Thymus (tissue), 11 donors: ENCODE results near the gene FKBP8. TPM values are rescaled to one million over a fixed set of nuclear protein-coding genes. Genes with fewer than 3 reads are reported as not detected.

Source experiments
- DNase-seq, 9 donors: peaks; one replicate each; pipeline ENCODE4 v3.0.0-alpha.2; 2013; ENCODE audit warnings: low spot score in 9 of 9, low read depth in 6 of 9, missing footprints in 1 of 9
- H3K27ac ChIP-seq, 2 donors: one replicate each; pipeline ENCODE4 v1.5.1; 2013; ENCODE audit warnings: control low read depth in 1 of 2, low read depth in 1 of 2, low read length in 1 of 2, mild to moderate bottlenecking in 1 of 2, moderate library complexity in 1 of 2
- H3K27me3 ChIP-seq, 2 donors: one replicate each; pipeline ENCODE4 v1.5.1; 2013; ENCODE audit warnings: low read length in 1 of 2; ENCODE audit not compliant: control insufficient read depth in 2 of 2, insufficient read depth in 1 of 2
- H3K36me3 ChIP-seq, 2 donors: one replicate each; pipeline ENCODE4 v1.5.1; 2013; ENCODE audit warnings: low read length in 1 of 2, mild to moderate bottlenecking in 1 of 2, moderate library complexity in 1 of 2; ENCODE audit not compliant: control insufficient read depth in 2 of 2, insufficient read depth in 2 of 2
- H3K4me1 ChIP-seq, 2 donors: one replicate each; pipeline ENCODE4 v1.5.1; 2013; ENCODE audit warnings: low read length in 2 of 2; ENCODE audit not compliant: control insufficient read depth in 2 of 2, insufficient read depth in 2 of 2
- H3K4me3 ChIP-seq, 2 donors: one replicate each; pipeline ENCODE4 v1.5.1; 2013; ENCODE audit warnings: low read length in 2 of 2, control low read depth in 1 of 2, mild to moderate bottlenecking in 1 of 2
- H3K9me3 ChIP-seq, 2 donors: one replicate each; pipeline ENCODE4 v1.5.1; 2013; ENCODE audit warnings: low read length in 1 of 2, mild to moderate bottlenecking in 1 of 2; ENCODE audit not compliant: control insufficient read depth in 2 of 2, insufficient read depth in 1 of 2
- WGBS: extraction: QIAGEN DNeasy Blood & Tissue Kit; methylation state at CpG from one replicate; pipeline ENCODE4 v1.1.7; 2013; 5-methylcytosine and 5-hydroxymethylcytosine counted together
- polyA plus RNA-seq: library from polyadenylated mRNA; stranded (reverse); fragments of 200-250 nt; gene quantifications from one replicate; pipeline ENCODE4 v1.2.3, GENCODE V29; 2013
- total RNA-seq: library from RNA; stranded (reverse); fragments of 120-200 nt; gene quantifications from one replicate; pipeline ENCODE4 v1.2.4, GENCODE V29; 2013
- donor health status: healthy.

Gene FKBP8
- total and polyA plus RNA-seq, 2 donors = 153 to 232 TPM

DNA sequence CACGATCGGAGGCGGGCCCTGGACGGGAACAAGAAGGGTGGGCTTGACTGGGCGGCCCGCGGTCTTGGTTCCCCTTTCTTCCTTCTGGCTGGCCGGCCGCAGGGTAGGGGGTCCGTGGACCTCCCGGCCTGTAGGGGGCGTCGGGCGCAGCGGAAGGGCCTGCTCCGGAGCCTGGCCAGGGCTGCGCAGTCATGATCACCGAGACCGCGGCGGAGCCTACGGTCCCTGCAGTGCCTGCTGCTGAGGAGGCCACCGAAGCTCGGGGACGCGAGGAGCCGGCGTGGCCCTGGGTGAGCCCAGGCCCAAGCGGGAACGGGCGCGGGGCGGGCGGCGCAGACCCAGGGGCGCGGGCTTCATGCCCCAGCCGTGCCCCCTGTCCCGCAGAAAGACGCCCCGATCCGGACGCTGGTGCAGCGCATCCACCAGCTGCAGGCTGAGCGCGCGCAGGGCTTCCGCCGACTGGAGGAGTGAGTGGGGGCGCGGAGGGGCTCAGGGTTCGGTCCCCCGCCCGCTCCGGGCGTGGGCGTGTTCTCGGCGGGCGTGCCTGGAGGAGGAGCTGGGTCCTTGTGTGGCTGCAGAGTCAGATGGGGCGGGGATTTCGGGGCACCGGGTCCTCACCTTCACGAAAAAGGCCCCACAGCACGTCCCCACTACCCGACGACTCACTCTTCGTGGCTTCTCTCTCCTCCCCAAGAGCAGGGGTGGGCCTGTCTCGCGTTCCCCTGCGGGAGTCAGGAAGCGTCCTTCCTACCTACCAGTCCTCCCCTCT, 45.4 kb upstream of the FKBP8 start, which contains the start of gene REX1BD:
Gene REX1BD, plus strand, starts transcription at position 188 of the 769 bp plus-strand sequence. Its CDS starts 4 bp downstream, at position 192.
- DNase-seq = peak; percentile 77 to 96 (median 88)
- peaks cover 13 to 37% of the 10 kb centered on the region in 2 donors for H3K4me1 ChIP-seq
- WGBS = under 1% methylated on average over 72 of the region's 72 CpGs
- peaks cover 10% of the 10 kb centered on the region in 2 donors for H3K36me3 ChIP-seq
- peaks cover 7 to 11% of the 10 kb centered on the region in 2 donors for H3K27me3 ChIP-seq
- no peaks in the 10 kb centered on the region for H3K9me3 ChIP-seq
- H3K4me3 ChIP-seq = peak within 1 kb of the TSS; percentile 64 to 88
- H3K27ac ChIP-seq = peak within 1 kb of the TSS; percentile 96 to 99

DNA sequence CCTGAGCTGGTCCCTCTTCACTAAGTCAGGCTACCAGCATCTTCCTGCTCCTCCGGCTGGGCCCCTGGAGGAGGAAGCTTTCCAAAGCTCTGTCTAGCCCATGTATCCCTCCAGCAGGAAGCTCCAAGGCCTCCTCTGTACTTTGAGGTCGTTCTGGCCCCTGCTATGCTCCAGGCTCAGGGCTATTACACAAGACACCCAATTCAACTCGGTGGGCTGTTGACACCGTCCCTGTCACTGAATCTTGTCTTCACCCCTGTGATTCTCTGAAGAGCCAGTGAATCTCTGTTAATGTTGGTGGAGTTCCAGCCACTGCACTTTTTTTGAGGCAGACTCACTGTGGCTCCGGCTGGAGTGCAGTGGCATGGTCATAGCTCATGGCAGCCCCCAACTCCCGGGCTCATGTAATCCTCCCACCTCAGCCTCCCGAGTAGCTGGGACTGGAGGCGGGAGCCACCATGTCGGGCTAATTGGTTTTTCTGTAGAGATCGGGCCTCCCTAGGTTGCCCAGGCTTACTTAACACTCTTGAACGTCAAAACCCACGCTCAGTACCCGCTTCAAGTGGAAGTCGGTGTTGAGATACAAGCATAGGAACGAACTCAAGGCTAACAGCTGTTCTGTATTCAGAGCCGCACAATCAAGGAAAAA, 44.7 kb upstream of the FKBP8 start:
- WGBS = 39% methylated on average over 16 of the region's 16 CpGs
- Histone ChIP-seq H3K4me3 (peak overlapping the region; percentile 64 to 88), H3K27me3 (peaks cover 0 to 4% of the 10 kb centered on the region in 2 donors), H3K27ac (peak overlapping the region; percentile 96 to 99), H3K4me1 (peaks cover 13 to 31% of the 10 kb centered on the region in 2 donors), H3K36me3 (peaks cover 10% of the 10 kb centered on the region in 2 donors), H3K9me3 (no peaks in the 10 kb centered on the region)
- peak in 1 of 9 donors; percentile 42 for DNase-seq

DNA sequence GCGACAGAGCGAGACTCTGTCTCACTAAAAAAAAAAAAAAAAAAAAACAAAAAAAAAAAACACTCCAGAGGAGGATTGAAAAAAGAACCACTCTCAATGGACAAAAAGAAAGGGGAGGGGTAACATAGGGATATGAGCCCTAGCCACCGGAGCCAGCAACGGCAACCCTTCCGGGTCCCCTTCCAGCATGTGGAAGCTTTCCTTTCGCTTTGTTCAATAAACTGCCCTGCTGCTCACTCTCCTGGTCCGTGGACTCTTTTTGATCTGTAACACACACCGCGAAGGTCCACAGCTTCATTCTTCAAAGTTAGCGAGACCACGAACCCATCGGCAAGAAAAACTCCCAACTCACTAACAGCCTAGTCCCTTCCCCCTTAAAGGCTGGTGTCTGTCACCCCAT, 44.2 kb upstream of the FKBP8 start:
- Histone ChIP-seq H3K4me3 (no peak overlapping the region), H3K9me3 (no peaks in the 10 kb centered on the region), H3K27ac (peak overlapping the region in 1 of 2 donors; percentile 8), H3K4me1 (peaks cover 13 to 31% of the 10 kb centered on the region in 2 donors), H3K36me3 (peaks cover 10% of the 10 kb centered on the region in 2 donors), H3K27me3 (no peaks in the 10 kb centered on the region)
- DNase-seq = no peak
- WGBS = 94% methylated on average over 12 of the region's 12 CpGs

DNA sequence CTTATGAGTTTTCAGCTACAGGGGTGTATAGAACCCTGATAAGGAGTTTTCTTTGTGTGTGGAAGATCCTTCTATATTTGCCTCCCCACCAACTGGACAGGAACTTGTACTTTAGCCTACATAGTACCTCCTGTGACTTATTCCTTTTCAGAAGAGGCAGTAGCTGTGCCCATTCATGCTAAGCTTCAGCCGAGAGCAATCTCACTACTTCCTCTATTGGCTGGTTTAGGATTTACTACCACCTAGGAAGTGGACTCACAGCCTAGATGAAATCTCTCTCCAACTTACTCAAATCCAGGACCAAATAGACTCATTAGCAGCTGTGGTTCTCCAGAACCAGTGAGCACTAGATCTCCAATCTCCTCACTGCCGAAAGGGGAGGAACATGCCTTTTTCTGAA, 42.9 kb upstream of the FKBP8 start:
- no peak for DNase-seq
- no peak overlapping the region for H3K4me3 ChIP-seq
- H3K27ac ChIP-seq = no peak overlapping the region
- H3K36me3 ChIP-seq = peaks cover 6 to 7% of the 10 kb centered on the region in 2 donors
- no peaks in the 10 kb centered on the region for H3K9me3 ChIP-seq
- H3K27me3 ChIP-seq = no peaks in the 10 kb centered on the region
- H3K4me1 ChIP-seq = peaks cover 13 to 31% of the 10 kb centered on the region in 2 donors
- 64% methylated on average over 2 of the region's 2 CpGs for WGBS

DNA sequence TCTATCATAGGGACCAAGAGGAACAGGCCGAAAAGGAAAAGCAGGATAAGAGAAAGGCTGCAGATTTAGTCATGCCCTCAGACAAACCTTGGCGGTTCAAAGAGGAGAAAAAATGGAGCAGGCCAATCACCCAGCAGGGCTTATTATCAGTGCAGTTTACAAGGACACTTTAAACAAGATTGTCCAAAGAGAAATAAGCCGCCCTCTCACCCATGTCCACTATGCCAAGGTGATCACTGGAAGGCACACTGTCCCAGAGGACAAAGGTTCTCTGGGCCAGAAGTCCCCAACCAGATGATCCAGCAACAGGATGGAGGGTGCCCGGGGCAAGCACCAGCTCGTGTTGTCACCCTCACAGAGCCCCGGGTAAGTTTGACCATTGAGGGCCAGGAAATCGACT, 36.9 kb upstream of the FKBP8 start:
- Histone ChIP-seq H3K36me3 (peaks cover 9 to 28% of the 10 kb centered on the region in 2 donors), H3K4me3 (no peak overlapping the region), H3K4me1 (peaks cover 0 to 1% of the 10 kb centered on the region in 2 donors), H3K27ac (no peak overlapping the region), H3K27me3 (no peaks in the 10 kb centered on the region), H3K9me3 (no peaks in the 10 kb centered on the region)
- 79% methylated on average over 7 of the region's 7 CpGs for WGBS
- no peak for DNase-seq

DNA sequence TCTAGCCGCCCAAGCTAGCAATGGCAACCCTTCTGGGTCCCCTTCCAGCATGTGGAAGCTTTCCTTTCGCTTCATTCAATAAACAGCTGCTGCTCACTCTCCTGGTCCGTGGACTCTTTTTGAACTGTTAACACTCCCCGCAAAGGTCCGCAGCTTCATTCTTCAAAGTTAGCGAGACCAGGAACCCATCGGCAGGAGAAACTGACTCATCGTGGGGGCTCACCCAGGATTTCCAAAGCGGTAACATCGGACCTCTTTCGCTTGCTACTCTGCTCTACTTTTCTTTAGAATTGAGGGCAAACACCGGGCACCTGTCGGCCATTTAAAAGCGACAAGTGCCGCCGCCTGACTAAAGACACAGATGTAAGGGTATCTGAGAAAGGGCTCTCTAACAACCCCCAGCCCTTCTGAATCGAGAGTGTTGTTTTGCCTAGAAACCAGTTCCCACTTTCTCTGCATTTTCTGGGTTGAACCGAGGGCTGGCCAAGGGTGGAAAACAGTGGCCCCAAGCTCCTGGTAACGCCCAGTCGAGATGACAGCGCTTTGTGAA, 34.1 kb upstream of the FKBP8 start:
- Histone ChIP-seq H3K27me3 (no peaks in the 10 kb centered on the region), H3K4me3 (no peak overlapping the region), H3K4me1 (peaks cover 10 to 11% of the 10 kb centered on the region in 2 donors), H3K9me3 (no peaks in the 10 kb centered on the region), H3K36me3 (peaks cover 31 to 52% of the 10 kb centered on the region in 2 donors), H3K27ac (no peak overlapping the region)
- no peak for DNase-seq
- 97% methylated on average over 21 of the region's 21 CpGs for WGBS

DNA sequence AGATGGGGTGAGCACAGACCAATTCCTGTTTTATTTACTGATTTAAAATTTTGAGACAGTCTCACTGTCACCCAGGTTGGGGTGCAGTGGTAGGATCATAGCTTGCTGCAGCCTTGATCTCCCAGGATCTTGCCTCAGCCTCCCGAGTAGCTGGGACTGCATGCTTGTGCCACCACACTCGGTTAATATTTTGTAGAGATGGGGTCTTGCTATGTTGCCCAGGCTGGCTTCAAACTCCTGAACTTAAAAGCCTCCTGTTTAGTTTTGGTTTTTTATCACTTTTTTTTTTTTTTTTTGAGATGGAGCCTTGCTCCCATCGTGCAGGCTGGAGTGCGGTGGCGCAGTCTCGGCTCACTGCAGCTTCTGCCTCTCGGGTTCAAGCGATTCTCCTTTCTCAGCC, 33.0 kb upstream of the FKBP8 start:
- Histone ChIP-seq H3K27me3 (no peaks in the 10 kb centered on the region), H3K9me3 (no peaks in the 10 kb centered on the region), H3K27ac (no peak overlapping the region), H3K36me3 (peaks cover 31 to 52% of the 10 kb centered on the region in 2 donors), H3K4me1 (peaks cover 13 to 14% of the 10 kb centered on the region in 2 donors), H3K4me3 (no peak overlapping the region)
- DNase-seq = no peak
- 89% methylated on average over 8 of the region's 8 CpGs for WGBS

DNA sequence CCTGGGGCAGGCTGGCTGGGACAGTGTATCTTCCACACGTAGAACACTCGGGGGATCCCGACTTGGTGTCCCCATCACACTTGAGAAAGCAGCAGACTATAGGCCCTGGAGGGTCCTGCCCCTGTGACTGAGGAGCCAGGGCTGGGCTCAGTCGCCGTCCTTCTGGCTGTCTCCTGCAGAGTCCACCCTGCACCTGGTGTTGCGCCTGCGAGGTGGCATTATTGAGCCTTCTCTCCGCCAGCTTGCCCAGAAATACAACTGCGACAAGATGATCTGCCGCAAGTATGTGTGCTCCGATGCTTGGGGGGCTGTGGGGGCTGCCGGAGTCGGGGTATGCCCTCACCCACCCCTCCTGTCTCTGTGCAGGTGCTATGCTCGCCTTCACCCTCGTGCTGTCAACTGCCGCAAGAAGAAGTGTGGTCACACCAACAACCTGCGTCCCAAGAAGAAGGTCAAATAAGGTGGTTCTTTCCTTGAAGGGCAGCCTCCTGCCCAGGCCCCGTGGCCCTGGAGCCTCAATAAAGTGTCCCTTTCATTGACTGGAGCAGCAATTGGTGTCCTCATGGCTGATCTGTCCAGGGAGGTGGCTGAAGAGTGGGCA, 31.4 kb upstream of the FKBP8 start:
- Histone ChIP-seq H3K27me3 (no peaks in the 10 kb centered on the region), H3K27ac (no peak overlapping the region), H3K4me3 (no peak overlapping the region), H3K4me1 (peaks cover 13 to 17% of the 10 kb centered on the region in 2 donors), H3K9me3 (no peaks in the 10 kb centered on the region), H3K36me3 (peaks cover 31 to 52% of the 10 kb centered on the region in 2 donors)
- DNase-seq = no peak
- 98% methylated on average over 18 of the region's 18 CpGs for whole genome bisulfite sequencing
